ENCODE measurements around the gene DACT1. TPM values are rescaled to one million over a fixed set of nuclear protein-coding genes. Genes with fewer than 3 reads are reported as not detected.
A peak's percentile ranks its signal among the peaks of the same experiment; 100 is the strongest.

Gene DACT1
- total RNA-seq, 1 donor from 2014 or later, result 17.0 TPM

DNA sequence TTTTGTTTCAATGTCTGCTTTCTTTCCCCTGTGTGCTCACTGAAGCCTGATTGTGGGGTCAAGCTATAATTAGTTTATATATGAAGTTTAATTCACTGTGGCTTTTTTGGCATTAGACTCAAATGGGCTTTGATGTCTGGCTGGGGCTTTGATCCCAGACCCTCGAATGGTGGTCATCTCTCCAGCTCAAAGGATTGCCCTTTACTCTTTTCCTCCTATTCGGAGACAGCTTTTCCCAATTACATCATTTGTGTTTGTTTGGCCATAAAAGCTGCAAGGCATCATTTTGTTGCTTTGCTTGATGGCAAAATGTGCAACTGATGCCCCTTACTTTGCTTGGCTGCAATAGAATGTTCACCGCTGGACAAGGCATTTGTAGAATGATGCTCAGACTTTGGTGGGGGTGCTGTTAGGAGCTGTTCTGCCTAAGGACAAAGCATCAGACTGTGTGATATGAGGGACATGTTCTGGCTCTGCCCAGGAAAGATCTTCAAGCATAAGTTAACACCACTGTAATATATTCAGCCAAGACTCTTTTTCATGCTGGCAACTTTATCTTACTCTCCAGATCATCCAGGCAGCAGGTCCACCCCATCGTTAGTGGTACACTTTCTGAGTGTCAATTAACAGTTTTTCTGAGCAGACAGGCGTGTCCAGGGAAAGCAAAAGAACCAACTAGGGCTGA lies 3.2 kb upstream of the DACT1 start:
- no peaks in the 10 kb centered on the region for H3K36me3 ChIP-seq (ENCODE audit: control insufficient read depth, insufficient read depth, low read length)
- TF ChIP-seq CTCF (IDR thresholded peaks at IDR 0.05; ENCODE audit: insufficient read depth, low read length, poor library complexity, severe bottlenecking), result no peak
- H3K27me3 ChIP-seq (ENCODE audit: control insufficient read depth, insufficient read depth, low read length), result no peaks in the 10 kb centered on the region
- H3K4me3 ChIP-seq (ENCODE audit: low read depth, low read length), result no peak overlapping the region
- no peak for DNase-seq (ENCODE audit: low read depth)

DNA sequence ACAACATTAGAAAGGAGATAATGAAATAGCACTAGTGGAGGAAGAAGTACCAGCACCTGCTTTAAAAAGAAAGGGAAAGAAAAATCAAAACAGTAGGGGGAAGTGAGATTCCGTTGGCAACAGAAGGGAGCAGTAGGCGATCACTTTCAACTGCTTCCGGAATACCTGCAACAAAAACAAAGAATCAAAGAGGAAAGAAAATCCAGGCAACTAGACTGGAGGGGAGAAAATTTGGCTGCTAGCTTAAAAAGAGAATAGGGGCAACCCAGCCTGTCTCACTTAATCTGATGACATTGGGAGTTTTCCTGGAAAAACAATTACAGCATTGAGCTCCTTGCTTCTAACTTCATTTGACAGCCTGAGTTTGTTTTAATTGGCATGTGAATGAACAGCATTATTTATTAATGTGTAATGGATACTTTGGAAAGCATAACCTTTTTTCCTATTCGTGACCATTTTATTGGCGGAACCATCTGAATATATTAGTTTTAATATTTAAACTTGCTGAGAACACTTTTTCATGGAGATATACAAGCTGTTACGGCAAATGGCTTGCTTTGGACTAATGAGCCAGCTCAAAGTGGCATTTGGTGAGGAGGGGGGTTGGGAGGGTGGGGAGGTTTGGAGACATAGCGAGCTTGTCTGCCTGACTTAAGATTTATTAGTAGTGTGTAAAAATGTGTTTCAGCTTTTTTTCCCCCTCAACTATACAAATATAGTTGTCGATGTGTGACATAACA lies 2.5 kb upstream of the DACT1 start:
- TF ChIP-seq CTCF (IDR thresholded peaks at IDR 0.05; ENCODE audit: insufficient read depth, low read length, poor library complexity, severe bottlenecking), result no peak
- no peak for DNase-seq (ENCODE audit: low read depth)
- no peaks in the 10 kb centered on the region for H3K27me3 ChIP-seq (ENCODE audit: control insufficient read depth, insufficient read depth, low read length)
- H3K36me3 ChIP-seq (ENCODE audit: control insufficient read depth, insufficient read depth, low read length), result no peaks in the 10 kb centered on the region
- H3K4me3 ChIP-seq (ENCODE audit: low read depth, low read length), result no peak overlapping the region

DNA sequence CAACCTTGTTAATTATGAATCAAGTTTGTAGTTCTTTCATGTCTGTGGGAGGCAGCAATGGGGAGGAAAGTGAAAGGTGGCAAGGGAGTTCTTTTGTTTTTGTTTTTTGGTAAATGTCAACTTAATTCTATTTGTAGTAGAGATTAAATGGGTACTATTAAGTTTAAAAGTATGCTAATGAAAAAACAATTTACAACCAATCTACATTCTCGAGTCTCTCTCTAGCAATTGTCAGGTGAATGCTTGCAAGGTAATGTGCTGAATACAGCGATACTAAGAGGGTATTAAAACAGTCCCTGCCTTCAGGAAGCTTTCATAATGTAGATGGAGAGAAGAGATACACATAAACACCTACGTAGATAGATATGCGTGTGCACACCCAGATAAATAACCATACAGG lies 1.6 kb upstream of the DACT1 start:
- Histone ChIP-seq H3K36me3 (ENCODE audit: control insufficient read depth, insufficient read depth, low read length) (no peaks in the 10 kb centered on the region), H3K27me3 (ENCODE audit: control insufficient read depth, insufficient read depth, low read length) (no peaks in the 10 kb centered on the region), H3K4me3 (ENCODE audit: low read depth, low read length) (no peak overlapping the region)
- DNase-seq (ENCODE audit: low read depth), result no peak
- no peak for TF ChIP-seq CTCF (IDR thresholded peaks at IDR 0.05; ENCODE audit: insufficient read depth, low read length, poor library complexity, severe bottlenecking)

DNA sequence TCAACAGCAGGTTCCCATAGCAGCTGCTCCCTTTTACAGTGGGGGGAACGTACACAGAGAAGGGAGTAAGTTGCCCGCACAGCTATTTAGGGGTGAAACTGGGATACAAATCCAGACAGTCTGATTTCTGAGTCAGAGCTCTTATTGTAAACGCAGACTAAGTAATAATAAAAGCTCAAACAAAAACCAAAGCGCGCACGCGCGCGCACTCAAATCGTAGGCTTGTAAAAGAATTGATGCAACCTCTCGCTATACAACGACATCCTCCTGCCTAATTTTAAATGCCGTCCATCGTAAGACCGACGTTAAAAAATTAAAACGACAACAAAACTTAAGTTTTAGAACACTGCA lies 747 bp upstream of the DACT1 start:
- no peak for TF ChIP-seq CTCF (IDR thresholded peaks at IDR 0.05; ENCODE audit: insufficient read depth, low read length, poor library complexity, severe bottlenecking)
- Histone ChIP-seq H3K36me3 (ENCODE audit: control insufficient read depth, insufficient read depth, low read length) (no peaks in the 10 kb centered on the region), H3K27me3 (ENCODE audit: control insufficient read depth, insufficient read depth, low read length) (no peaks in the 10 kb centered on the region), H3K4me3 (ENCODE audit: low read depth, low read length) (peak overlapping the region; percentile 80)
- DNase-seq (ENCODE audit: low read depth), result no peak

DNA sequence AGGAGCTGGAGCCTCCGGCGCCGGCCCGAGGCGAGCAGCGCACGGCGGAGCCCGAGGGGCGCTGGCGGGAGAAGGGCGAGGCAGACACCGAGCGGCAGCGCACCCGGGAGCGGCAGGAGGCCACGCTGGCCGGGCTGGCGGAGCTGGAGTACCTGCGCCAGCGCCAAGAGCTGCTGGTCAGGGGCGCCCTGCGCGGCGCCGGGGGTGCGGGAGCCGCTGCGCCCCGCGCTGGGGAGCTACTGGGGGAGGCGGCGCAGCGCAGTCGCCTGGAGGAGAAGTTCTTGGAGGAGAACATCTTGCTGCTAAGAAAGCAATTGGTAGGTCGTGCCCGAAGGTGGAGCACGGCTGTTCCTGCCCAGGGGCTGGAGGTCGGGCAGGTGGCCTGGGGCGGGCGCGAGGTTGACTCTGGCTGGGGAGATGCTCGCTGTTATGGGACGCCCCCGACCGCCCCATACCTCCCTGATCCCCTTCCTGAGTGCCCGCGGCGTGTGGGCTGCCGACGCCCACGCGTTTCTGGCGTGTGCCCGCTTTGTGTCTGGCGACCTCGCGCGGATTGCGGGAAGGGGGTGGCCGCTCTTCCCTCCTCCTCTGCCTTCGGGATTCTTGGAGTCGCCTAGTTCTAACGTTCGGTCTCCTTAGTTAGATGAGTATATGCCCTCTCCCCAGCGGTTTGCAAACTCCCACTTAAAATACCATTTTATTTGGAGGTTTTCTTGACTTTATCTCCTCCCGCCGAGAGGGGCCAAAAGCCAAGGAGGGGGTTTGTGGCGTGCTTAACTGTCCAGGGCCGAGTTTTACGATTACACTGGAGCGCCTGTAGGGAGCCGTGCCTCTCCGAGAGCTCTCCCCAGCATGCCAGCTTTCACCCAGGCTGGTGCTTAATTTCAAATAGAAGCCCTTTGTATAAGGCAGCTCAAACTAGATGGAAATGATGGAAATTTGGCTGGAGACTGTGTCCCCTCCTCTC lies 752 bp downstream of the DACT1 start:
- Histone ChIP-seq H3K36me3 (ENCODE audit: control insufficient read depth, insufficient read depth, low read length) (no peaks in the 10 kb centered on the region), H3K4me3 (ENCODE audit: low read depth, low read length) (peak overlapping the region; percentile 80), H3K27me3 (ENCODE audit: control insufficient read depth, insufficient read depth, low read length) (no peaks in the 10 kb centered on the region)
- no peak for DNase-seq (ENCODE audit: low read depth)
- TF ChIP-seq CTCF (IDR thresholded peaks at IDR 0.05; ENCODE audit: insufficient read depth, low read length, poor library complexity, severe bottlenecking), result peak; percentile 0
